ENCODE data around the gene DCAF11. TPM values are rescaled to one million over a fixed set of nuclear protein-coding genes. Genes with fewer than 3 reads are reported as not detected.

DCAF11 gene
- total and polyA plus RNA-seq, 2 donors (not counting 1 experiment from before 2014, with no cell fraction given) = 64.5 to 96.3 TPM

DNA sequence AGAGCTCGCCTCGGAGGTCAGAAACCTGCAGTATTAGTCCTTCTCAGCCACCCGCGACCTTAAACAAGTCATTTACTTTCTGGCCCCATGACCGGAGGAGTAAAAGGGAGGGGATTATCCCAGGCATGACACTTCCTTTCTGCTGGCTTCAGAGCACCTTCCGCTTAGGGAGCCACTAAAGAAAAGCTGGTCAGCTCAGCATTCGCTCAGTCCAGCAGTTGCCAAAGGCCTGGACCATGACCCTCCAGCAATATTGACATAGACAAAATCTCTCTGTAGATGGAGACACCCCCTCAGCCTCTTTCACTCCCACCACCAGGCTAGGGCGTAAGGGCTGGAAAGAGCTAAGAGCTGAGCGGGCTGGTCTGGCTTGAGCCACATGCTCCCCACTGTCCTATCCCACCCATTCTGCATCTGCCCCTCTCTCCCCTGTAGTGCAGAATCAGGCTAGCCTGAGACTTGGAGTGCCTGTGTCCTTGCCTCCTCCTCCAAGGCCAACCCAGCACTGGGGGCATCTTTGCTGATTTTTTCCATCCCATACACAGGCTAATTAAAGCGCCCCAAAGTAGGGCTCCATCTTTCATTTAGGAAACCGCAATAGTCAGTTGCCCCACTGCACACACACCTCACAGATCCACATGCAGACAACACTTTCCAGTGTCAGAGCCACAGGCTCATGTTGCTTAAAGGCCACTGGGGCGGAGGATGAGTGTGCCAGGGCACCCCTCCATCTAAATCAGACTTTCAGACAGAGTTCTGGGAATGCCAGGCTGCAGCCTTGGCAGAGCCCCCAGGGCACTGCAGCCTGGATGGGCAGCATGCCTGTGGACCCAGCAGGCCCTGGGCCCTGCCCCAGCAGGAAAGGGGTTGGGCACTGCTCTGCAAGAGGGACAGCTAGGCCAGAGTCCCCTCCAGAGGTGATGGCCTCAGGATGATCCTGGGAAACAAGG, 47.2 kb upstream of the DCAF11 start:
- DNase-seq = no peak
- H3K27me3 ChIP-seq (replicated peaks in 1 of 4; ENCODE audit: control extremely low read depth in 1 of 4, control insufficient read depth in 3 of 4, insufficient read depth in 4 of 4, low read length in 3 of 4) = peaks cover 0 to 4% (median 0%) of the 10 kb centered on the region in 4 experiments
- no peak overlapping the region for H3K4me3 ChIP-seq (ENCODE audit: control extremely low read depth in 1 of 5, extremely low read depth in 1 of 5, insufficient read depth in 1 of 5, low read depth in 2 of 5, low read length in 4 of 5)
- no peak overlapping the region for H3K9ac ChIP-seq (ENCODE audit: low read length)
- H3K27ac ChIP-seq (ENCODE audit: low read length in 2 of 2) = no peak overlapping the region
- ChIA-PET POLR2A (no interaction called here), CTCF (interaction anchor here (1.2 to 3.6 kb wide), 4 partner anchors 13 to 43 kb away, joined by 3 to 10 read pairs (median 4); no protein-coding TSS in a partner anchor)
- intact Hi-C loops (cut with micrococcal nuclease) = no loop called here
- peaks cover 4% of the 10 kb centered on the region for H3K27me3 Mint-ChIP-seq
- no peaks in the 10 kb centered on the region for H3K79me2 ChIP-seq (ENCODE audit: control insufficient read depth, insufficient read depth, low read length)
- H3K9me3 Mint-ChIP-seq (ENCODE audit: insufficient read depth) = no peaks in the 10 kb centered on the region
- H4K20me1 ChIP-seq (ENCODE audit: control insufficient read depth, insufficient read depth, low read length, poor library complexity, severe bottlenecking) = no peaks in the 10 kb centered on the region
- no peak overlapping the region for H2AFZ ChIP-seq (ENCODE audit: insufficient read depth, low read depth, low read length, poor library complexity, severe bottlenecking)
- no peaks in the 10 kb centered on the region for H3K4me1 Mint-ChIP-seq
- no peaks in the 10 kb centered on the region for H3K36me3 ChIP-seq (replicated peaks in 1 of 2; ENCODE audit: control extremely low read depth in 1 of 2, control insufficient read depth in 1 of 2, extremely low read depth in 1 of 2, insufficient read depth in 2 of 2, low read length in 1 of 2)
- WGBS (ENCODE audit: insufficient coverage) = 92% methylated on average over 11 of the region's 12 CpGs
- H3K27ac Mint-ChIP-seq = no peak overlapping the region
- H3K4me3 Mint-ChIP-seq = no peak overlapping the region
- TF ChIP-seq, protein P1, sequence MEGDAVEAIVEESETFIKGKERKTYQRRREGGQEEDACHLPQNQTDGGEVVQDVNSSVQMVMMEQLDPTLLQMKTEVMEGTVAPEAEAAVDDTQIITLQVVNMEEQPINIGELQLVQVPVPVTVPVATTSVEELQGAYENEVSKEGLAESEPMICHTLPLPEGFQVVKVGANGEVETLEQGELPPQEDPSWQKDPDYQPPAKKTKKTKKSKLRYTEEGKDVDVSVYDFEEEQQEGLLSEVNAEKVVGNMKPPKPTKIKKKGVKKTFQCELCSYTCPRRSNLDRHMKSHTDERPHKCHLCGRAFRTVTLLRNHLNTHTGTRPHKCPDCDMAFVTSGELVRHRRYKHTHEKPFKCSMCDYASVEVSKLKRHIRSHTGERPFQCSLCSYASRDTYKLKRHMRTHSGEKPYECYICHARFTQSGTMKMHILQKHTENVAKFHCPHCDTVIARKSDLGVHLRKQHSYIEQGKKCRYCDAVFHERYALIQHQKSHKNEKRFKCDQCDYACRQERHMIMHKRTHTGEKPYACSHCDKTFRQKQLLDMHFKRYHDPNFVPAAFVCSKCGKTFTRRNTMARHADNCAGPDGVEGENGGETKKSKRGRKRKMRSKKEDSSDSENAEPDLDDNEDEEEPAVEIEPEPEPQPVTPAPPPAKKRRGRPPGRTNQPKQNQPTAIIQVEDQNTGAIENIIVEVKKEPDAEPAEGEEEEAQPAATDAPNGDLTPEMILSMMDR (IDR thresholded peaks at IDR 0.05) = no peak
- no peak for TF ChIP-seq EZH2 (IDR thresholded peaks at IDR 0.05; ENCODE audit: borderline replicate concordance, insufficient read depth, low read depth, low read length, poor library complexity, severe bottlenecking)
- no peaks in the 10 kb centered on the region for H3K4me1 ChIP-seq (ENCODE audit: control insufficient read depth in 2 of 2, insufficient read depth in 2 of 2, low read length in 2 of 2)
- no peak overlapping the region for H3K4me2 ChIP-seq (replicated peaks; ENCODE audit: low read depth, low read length, poor library complexity, severe bottlenecking)
- no peak for ATAC-seq (ENCODE audit: low read depth)
- no peaks in the 10 kb centered on the region for H3K9me3 ChIP-seq (ENCODE audit: control extremely low read depth in 1 of 3, control insufficient read depth in 2 of 3, insufficient read depth in 1 of 3, low read length in 2 of 3)
